GM23338 (cell line): Measurements from ENCODE around the gene SPEF1. TPM values are rescaled to one million over a fixed set of nuclear protein-coding genes. Genes with fewer than 3 reads are reported as not detected.
A peak's percentile ranks its signal among the peaks of the same experiment; 100 is the strongest.

Source experiments
- ATAC-seq: fragments of 200-7000 bp; cut with Tn5 transposase; 3 replicates; pipeline ENCODE4 v1.9.1; 2020
- DNase-seq: peaks from one replicate; pipeline ENCODE4 v3.0.0-alpha.2; 2015; ENCODE audit warnings: low spot score
- H2AFZ ChIP-seq: fragments of 200-600 bp; sonication (generic); 2 replicates; pipeline ENCODE4 v1.8.0; 2016; ENCODE audit warnings: antibody characterized with exemption, mild to moderate bottlenecking, moderate library complexity
- H3F3A ChIP-seq: fragments of 200-600 bp; sonication (generic); replicated peaks from 2 replicates; pipeline ENCODE4 v1.8.0; 2017; ENCODE audit warnings: antibody characterized with exemption, mixed run types, low read depth
- H3K27ac ChIP-seq: fragments of 200-600 bp; sonication (generic); 2 replicates; pipeline ENCODE4 v1.6.1; 2016; ENCODE audit warnings: low read depth
- H3K27me3 ChIP-seq: fragments of 200-600 bp; sonication (generic); 2 replicates; pipeline ENCODE4 v1.8.0; 2016; ENCODE audit warnings: mild to moderate bottlenecking, mixed run types, moderate library complexity; ENCODE audit not compliant: insufficient read depth
- H3K36me3 ChIP-seq: fragments of 200-600 bp; sonication (generic); 2 replicates; pipeline ENCODE4 v1.8.0; 2016; ENCODE audit warnings: mild to moderate bottlenecking; ENCODE audit not compliant: insufficient read depth
- H3K4me1 ChIP-seq: fragments of 200-600 bp; sonication (generic); 2 replicates; pipeline ENCODE4 v1.8.0; 2016; ENCODE audit warnings: mild to moderate bottlenecking, moderate library complexity; ENCODE audit not compliant: insufficient read depth
- H3K4me2 ChIP-seq: fragments of 200-600 bp; sonication (generic); 2 replicates; pipeline ENCODE4 v1.7.1; 2017; ENCODE audit warnings: mixed run types
- H3K4me3 ChIP-seq: fragments of 200-600 bp; sonication (generic); 2 replicates; pipeline ENCODE4 v1.6.1; 2016; ENCODE audit warnings: mixed run types
- H3K79me2 ChIP-seq: fragments of 200-600 bp; sonication (generic); replicated peaks from 2 replicates; pipeline ENCODE4 v1.8.0; 2017; ENCODE audit warnings: mild to moderate bottlenecking; ENCODE audit not compliant: insufficient read depth
- H3K9me2 ChIP-seq: fragments of 200-600 bp; sonication (generic); 2 replicates; pipeline ENCODE4 v1.8.0; 2017; ENCODE audit not compliant: insufficient read depth
- H4K20me1 ChIP-seq: fragments of 200-600 bp; sonication (generic); replicated peaks from 2 replicates; pipeline ENCODE4 v1.8.0; 2017; ENCODE audit warnings: mild to moderate bottlenecking; ENCODE audit not compliant: insufficient read depth
- H3K27ac Mint-ChIP-seq: 2 replicates; pipeline ENCODE4 v1.8.0; 2020; ENCODE audit warnings: inconsistent platforms, mild to moderate bottlenecking, moderate library complexity, mixed read lengths
- H3K27me3 Mint-ChIP-seq: 3 replicates; pipeline ENCODE4 v1.8.0; 2022; ENCODE audit warnings: low read depth, mild to moderate bottlenecking, moderate library complexity, mixed read lengths, inconsistent platforms; ENCODE audit not compliant: insufficient read depth, poor library complexity
- H3K36me3 Mint-ChIP-seq: 3 replicates; pipeline ENCODE4 v1.8.0; 2021; ENCODE audit warnings: low read depth, mild to moderate bottlenecking, inconsistent platforms, moderate library complexity, mixed read lengths
- H3K4me1 Mint-ChIP-seq: 3 replicates; pipeline ENCODE4 v1.8.0; 2020; ENCODE audit warnings: mild to moderate bottlenecking, inconsistent platforms, mixed read lengths
- H3K4me3 Mint-ChIP-seq: 3 replicates; pipeline ENCODE4 v1.8.0; 2021; ENCODE audit warnings: moderate library complexity, mild to moderate bottlenecking, inconsistent platforms, mixed read lengths
- H3K9me3 Mint-ChIP-seq: 3 replicates; pipeline ENCODE4 v1.8.0; 2020; ENCODE audit warnings: moderate library complexity, mild to moderate bottlenecking, inconsistent platforms, mixed read lengths
- CREB1 ChIP-seq: fragments of 250-450 bp; sonication (Bioruptor Pico); IDR thresholded peaks from 2 replicates; pipeline ENCODE4 v1.5.0; 2020; ENCODE audit warnings: low read depth, mild to moderate bottlenecking, moderate library complexity
- EZH2 ChIP-seq: fragments of 200-600 bp; sonication (generic); IDR thresholded peaks from one replicate; pipeline ENCODE4 v1.8.0; 2017; ENCODE audit warnings: antibody characterized with exemption, mild to moderate bottlenecking, low read depth; ENCODE audit not compliant: unreplicated experiment
- EZH2phosphoT487 ChIP-seq: fragments of 200-600 bp; sonication (generic); IDR thresholded peaks from one replicate; pipeline ENCODE4 v1.8.1; 2018; ENCODE audit warnings: antibody characterized with exemption; ENCODE audit not compliant: unreplicated experiment
- JUNB ChIP-seq: IDR thresholded peaks from one replicate; pipeline ENCODE4 v1.6.1; 2016; ENCODE audit warnings: antibody characterized with exemption; ENCODE audit not compliant: unreplicated experiment
- NANOG ChIP-seq: IDR thresholded peaks from 2 replicates; pipeline ENCODE4 v1.6.1; 2016; ENCODE audit warnings: antibody characterized with exemption, borderline replicate concordance
- POLR2AphosphoS5 ChIP-seq: IDR thresholded peaks from 2 replicates; pipeline ENCODE4 v1.6.1; 2016; ENCODE audit warnings: antibody characterized with exemption, low read depth
- STAT1 ChIP-seq: IDR thresholded peaks from one replicate; pipeline ENCODE4 v1.6.1; 2016; ENCODE audit warnings: antibody characterized with exemption; ENCODE audit not compliant: unreplicated experiment
- ZNF114 ChIP-seq: fragments of 250-450 bp; sonication (Bioruptor Pico); IDR thresholded peaks from 2 replicates; pipeline ENCODE4 v1.5.0; 2020; ENCODE audit warnings: mild to moderate bottlenecking, moderate library complexity
- ZNF331 ChIP-seq: fragments of 250-450 bp; sonication (Bioruptor Pico); IDR thresholded peaks from 2 replicates; pipeline ENCODE4 v1.5.0; 2020; ENCODE audit warnings: low read depth, mild to moderate bottlenecking, moderate library complexity
- polyA plus RNA-seq: library from polyadenylated mRNA; unstranded; fragments of >200 nt; fragmentation: Nextera tagmentation; extraction: Ambion mirVana; gene quantifications from 2 replicates; pipeline ENCODE4 v1.2.1, GENCODE V29; 2016
- total RNA-seq: library from RNA; depleted of rRNA; stranded (reverse); fragments of >200 nt; shearing (Covaris generic); gene quantifications from 2 replicates; pipeline ENCODE4 v1.2.3, GENCODE V29; 2014
- TF ChIP-seq, protein P1 (sequence below): IDR thresholded peaks from 2 replicates; pipeline ENCODE4 v1.6.1; 2016; ENCODE audit warnings: antibody characterized with exemption
- TF ChIP-seq, protein P2 (sequence below), 2 experiments: fragments of 200-600 bp in 1 of 2; sonication (generic) in 1 of 2; conservative IDR thresholded peaks; 2 replicates each; pipeline versions ENCODE4 v1.5.1 to v1.6.1; 2016 to 2017; ENCODE audit warnings: antibody characterized with exemption in 2 of 2, low read depth in 2 of 2, mild to moderate bottlenecking in 2 of 2, moderate library complexity in 1 of 2
- TF ChIP-seq, protein P3 (sequence below): fragments of 250-450 bp; sonication (Bioruptor Pico); IDR thresholded peaks from 2 replicates; pipeline ENCODE4 v1.5.0; 2020; ENCODE audit warnings: mild to moderate bottlenecking, moderate library complexity

The SPEF1 gene
- total and polyA plus RNA-seq, 2 experiments from 2014 or later: 0.68 to 0.69 TPM

DNA sequence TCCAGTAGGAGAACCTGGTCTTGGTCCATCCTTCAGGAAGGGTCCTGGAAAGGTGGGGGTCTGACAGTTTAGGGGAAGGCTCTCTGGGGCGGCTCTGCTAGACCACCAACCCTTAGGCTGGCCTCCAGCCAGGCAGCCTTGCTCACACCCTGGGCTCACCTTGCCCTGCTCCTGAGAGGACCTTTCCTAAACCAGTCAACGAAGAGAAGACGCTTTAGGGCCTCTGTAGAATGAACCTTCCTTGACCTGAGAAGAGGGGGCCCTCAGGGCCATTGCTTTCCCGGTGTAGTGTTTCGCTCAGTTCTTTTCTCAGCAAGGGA lies 15.9 kb upstream of the SPEF1 start:
- no peaks in the 10 kb centered on the region for H3K9me3 Mint-ChIP-seq
- peak overlapping the region; percentile 76 for H3K4me3 Mint-ChIP-seq
- Histone ChIP-seq H3K4me2 (peak overlapping the region; percentile 91), H3K9me2 (no peaks in the 10 kb centered on the region), H3K27ac (no peak overlapping the region), H3F3A (peaks cover 17% of the 10 kb centered on the region; the same call in 1 of the 2 replicates), H3K4me1 (peaks cover 43% of the 10 kb centered on the region), H2AFZ (no peak overlapping the region), H4K20me1 (no peaks in the 10 kb centered on the region; the same call in 1 of the 2 replicates), H3K36me3 (no peaks in the 10 kb centered on the region), H3K79me2 (no peaks in the 10 kb centered on the region), H3K27me3 (no peaks in the 10 kb centered on the region), H3K4me3 (peak overlapping the region; percentile 68)
- ATAC-seq (no peak), DNase-seq (no peak)
- H3K36me3 Mint-ChIP-seq: peaks cover 20% of the 10 kb centered on the region
- H3K4me1 Mint-ChIP-seq: peaks cover 46% of the 10 kb centered on the region
- H3K27me3 Mint-ChIP-seq: peaks cover 29% of the 10 kb centered on the region
- H3K27ac Mint-ChIP-seq: no peak overlapping the region
- TF ChIP-seq, protein P1, sequence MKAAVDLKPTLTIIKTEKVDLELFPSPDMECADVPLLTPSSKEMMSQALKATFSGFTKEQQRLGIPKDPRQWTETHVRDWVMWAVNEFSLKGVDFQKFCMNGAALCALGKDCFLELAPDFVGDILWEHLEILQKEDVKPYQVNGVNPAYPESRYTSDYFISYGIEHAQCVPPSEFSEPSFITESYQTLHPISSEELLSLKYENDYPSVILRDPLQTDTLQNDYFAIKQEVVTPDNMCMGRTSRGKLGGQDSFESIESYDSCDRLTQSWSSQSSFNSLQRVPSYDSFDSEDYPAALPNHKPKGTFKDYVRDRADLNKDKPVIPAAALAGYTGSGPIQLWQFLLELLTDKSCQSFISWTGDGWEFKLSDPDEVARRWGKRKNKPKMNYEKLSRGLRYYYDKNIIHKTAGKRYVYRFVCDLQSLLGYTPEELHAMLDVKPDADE: no peak
- no peak for TF ChIP-seq STAT1
- TF ChIP-seq, protein P2, sequence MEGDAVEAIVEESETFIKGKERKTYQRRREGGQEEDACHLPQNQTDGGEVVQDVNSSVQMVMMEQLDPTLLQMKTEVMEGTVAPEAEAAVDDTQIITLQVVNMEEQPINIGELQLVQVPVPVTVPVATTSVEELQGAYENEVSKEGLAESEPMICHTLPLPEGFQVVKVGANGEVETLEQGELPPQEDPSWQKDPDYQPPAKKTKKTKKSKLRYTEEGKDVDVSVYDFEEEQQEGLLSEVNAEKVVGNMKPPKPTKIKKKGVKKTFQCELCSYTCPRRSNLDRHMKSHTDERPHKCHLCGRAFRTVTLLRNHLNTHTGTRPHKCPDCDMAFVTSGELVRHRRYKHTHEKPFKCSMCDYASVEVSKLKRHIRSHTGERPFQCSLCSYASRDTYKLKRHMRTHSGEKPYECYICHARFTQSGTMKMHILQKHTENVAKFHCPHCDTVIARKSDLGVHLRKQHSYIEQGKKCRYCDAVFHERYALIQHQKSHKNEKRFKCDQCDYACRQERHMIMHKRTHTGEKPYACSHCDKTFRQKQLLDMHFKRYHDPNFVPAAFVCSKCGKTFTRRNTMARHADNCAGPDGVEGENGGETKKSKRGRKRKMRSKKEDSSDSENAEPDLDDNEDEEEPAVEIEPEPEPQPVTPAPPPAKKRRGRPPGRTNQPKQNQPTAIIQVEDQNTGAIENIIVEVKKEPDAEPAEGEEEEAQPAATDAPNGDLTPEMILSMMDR (conservative IDR thresholded peaks at IDR 0.05; ENCODE audit: low read depth in 2 of 2): no peak
- TF ChIP-seq JUNB: no peak
- TF ChIP-seq NANOG: no peak
- TF ChIP-seq ZNF114 (CRISPR knock-in tag): no peak
- TF ChIP-seq ZNF331 (CRISPR knock-in tag): no peak
- no peak for TF ChIP-seq EZH2
- TF ChIP-seq CREB1 (CRISPR knock-in tag): no peak
- TF ChIP-seq, protein P3, sequence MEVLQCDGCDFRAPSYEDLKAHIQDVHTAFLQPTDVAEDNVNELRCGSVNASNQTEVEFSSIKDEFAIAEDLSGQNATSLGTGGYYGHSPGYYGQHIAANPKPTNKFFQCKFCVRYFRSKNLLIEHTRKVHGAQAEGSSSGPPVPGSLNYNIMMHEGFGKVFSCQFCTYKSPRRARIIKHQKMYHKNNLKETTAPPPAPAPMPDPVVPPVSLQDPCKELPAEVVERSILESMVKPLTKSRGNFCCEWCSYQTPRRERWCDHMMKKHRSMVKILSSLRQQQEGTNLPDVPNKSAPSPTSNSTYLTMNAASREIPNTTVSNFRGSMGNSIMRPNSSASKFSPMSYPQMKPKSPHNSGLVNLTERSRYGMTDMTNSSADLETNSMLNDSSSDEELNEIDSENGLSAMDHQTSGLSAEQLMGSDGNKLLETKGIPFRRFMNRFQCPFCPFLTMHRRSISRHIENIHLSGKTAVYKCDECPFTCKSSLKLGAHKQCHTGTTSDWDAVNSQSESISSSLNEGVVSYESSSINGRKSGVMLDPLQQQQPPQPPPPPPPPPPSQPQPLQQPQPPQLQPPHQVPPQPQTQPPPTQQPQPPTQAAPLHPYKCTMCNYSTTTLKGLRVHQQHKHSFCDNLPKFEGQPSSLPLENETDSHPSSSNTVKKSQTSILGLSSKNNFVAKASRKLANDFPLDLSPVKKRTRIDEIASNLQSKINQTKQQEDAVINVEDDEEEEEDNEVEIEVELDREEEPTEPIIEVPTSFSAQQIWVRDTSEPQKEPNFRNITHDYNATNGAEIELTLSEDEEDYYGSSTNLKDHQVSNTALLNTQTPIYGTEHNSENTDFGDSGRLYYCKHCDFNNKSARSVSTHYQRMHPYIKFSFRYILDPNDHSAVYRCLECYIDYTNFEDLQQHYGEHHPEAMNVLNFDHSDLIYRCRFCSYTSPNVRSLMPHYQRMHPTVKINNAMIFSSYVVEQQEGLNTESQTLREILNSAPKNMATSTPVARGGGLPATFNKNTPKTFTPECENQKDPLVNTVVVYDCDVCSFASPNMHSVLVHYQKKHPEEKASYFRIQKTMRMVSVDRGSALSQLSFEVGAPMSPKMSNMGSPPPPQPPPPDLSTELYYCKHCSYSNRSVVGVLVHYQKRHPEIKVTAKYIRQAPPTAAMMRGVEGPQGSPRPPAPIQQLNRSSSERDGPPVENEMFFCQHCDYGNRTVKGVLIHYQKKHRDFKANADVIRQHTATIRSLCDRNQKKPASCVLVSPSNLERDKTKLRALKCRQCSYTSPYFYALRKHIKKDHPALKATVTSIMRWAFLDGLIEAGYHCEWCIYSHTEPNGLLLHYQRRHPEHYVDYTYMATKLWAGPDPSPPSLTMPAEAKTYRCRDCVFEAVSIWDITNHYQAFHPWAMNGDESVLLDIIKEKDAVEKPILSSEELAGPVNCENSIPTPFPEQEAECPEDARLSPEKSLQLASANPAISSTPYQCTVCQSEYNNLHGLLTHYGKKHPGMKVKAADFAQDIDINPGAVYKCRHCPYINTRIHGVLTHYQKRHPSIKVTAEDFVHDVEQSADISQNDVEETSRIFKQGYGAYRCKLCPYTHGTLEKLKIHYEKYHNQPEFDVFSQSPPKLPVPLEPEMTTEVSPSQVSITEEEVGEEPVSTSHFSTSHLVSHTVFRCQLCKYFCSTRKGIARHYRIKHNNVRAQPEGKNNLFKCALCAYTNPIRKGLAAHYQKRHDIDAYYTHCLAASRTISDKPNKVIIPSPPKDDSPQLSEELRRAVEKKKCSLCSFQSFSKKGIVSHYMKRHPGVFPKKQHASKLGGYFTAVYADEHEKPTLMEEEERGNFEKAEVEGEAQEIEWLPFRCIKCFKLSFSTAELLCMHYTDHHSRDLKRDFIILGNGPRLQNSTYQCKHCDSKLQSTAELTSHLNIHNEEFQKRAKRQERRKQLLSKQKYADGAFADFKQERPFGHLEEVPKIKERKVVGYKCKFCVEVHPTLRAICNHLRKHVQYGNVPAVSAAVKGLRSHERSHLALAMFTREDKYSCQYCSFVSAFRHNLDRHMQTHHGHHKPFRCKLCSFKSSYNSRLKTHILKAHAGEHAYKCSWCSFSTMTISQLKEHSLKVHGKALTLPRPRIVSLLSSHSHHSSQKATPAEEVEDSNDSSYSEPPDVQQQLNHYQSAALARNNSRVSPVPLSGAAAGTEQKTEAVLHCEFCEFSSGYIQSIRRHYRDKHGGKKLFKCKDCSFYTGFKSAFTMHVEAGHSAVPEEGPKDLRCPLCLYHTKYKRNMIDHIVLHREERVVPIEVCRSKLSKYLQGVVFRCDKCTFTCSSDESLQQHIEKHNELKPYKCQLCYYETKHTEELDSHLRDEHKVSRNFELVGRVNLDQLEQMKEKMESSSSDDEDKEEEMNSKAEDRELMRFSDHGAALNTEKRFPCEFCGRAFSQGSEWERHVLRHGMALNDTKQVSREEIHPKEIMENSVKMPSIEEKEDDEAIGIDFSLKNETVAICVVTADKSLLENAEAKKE (CRISPR knock-in tag): no peak
- TF ChIP-seq EZH2phosphoT487: no peak
- no peak for TF ChIP-seq POLR2AphosphoS5
